Heart left ventricle (tissue), 13 donors: ENCODE data around the gene UGT2A1.

Experiments used
- CTCF ChIP-seq, 12 donors: fragments of 200-600 bp; sonication (generic) in 4 of 12; IDR thresholded peaks; one replicate each; pipeline versions ENCODE4 v1.5.0 to v1.8.0; 2018 to 2022; ENCODE audit warnings: antibody characterized with exemption in 12 of 12, mild to moderate bottlenecking in 5 of 12
- POLR2A ChIP-seq, 2 donors: fragments of 450-650 bp; IDR thresholded peaks; one replicate each; pipeline ENCODE4 v1.6.1; 2017; ENCODE audit warnings: antibody characterized with exemption in 2 of 2, mild to moderate bottlenecking in 2 of 2, moderate library complexity in 2 of 2
- donor health status: ischemic (EF 13 %, LVEDD 7.1; RV severe dilation, severe dysfunction).
- donor health status: DM: no; HTN: yes; CAD: no.
- donor health status: DM: no; HTN: no; CAD: no.
- donor health status: ischemic (EF 25% LVEDD 6.9; RV normal size, moderate dysfunction).
- donor health status: ischemic (EF 25% LVEDD 5.7; RV mildly dilated, moderate dysfunction).
- donor health status: ischemic (EF 35%, LVEDD 5.7; RV mildly dilated, moderate dysfunction).
- donor health status: nonischemic (EF 11% LVEDD 7.7; RV severe dilation, severe dysfunction).
- donor health status: DM: yes; HTN: yes; CAD: no.
- donor health status: PGD.
- donor health status: ischemic (EF 29% LVEDD 5.4; RV normal size, mild dysfunction).
- donor health status: nonischemic (EF 23%, LVEDD 6.1; RV moderate dilation, normal function).

- TF ChIP-seq CTCF (IDR thresholded peaks at IDR 0.05) (no peak), POLR2A (IDR thresholded peaks at IDR 0.05) (no peak)
Measured at GRCh38 chr4:69600013-69600412, 53.0 kb downstream of the UGT2A1 start.
